ENCODE data around the gene TSPOAP1.

DNA sequence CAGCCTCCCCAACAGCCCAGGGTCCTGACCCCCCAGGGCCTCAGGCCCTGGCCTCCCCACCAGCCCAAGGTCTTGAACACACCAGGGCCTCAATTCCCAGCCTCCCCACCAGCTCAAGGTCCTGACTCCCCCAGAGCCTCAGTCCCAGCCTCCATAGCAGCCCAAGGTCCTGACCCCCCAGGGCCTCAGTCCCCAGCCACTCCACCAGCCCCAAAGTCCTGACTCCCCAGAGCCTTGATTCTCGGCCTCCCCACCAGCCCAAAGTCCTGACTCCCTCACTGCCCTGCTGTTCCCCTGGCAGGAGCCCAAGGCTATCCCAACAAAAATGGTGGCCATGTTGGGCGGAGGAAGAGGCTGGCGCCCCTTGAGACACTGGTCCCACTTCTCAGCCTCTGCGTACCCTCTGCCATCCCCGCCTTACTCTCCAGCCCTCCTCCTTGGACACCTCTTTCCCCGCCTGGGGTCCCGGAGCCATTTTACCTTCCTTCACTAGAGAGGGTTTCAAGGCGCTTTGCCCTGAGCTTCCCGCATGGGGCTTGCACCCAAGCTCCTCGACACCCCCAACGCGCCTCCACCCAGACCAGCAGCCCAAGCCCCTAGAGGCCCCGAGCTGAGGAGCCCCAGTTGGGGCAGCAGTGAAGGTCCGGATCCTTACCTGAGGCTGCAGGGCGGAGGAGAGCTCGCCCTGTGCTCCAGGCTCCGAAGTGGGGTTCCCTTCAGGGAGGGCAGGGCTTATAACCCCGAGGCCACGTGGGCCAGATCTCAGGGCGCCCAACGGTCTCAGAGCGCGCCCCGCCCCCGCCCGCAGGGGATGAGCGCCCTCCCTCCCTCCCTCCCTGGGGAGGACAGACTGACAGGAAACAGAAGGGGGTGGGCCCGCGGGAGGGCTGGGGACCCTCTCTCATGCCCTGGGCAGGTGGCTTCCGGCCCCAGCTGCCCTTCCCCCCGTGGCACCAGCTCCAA, 3.5 kb upstream of the TSPOAP1 start:
- TF ChIP-seq CTCF (IDR thresholded peaks at IDR 0.05) (no peak), POLR2A (IDR thresholded peaks at IDR 0.05) (peak in 1 of 2 donors; percentile 51)
